ENCODE measurements around the gene ST8SIA4.
"Not testable (repeated sequence)": the region's sequence is repeated elsewhere in the genome, so short reads cannot be mapped to it uniquely, and the experiment has no call there.

The ST8SIA4 gene

DNA sequence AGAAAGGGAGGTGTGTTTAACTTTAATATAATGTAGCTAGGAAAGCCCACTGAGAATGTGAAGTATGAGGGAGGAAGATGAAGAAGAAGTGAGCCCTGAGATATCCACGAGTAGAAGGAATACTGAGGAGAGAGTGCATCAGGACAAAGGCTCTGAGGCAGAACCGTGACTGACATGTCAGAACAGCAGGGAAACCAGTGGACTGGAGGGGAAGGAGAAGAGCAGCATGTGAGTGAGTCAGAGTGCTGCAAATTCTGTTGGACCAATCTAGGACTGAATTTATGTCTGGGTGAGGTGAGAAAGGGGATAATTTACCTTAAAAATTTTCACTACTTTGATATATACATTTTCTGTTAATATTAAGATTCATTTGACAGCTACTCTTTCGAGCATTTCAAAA lies 110.3 kb downstream of the ST8SIA4 start:
- Histone ChIP-seq H3K27ac (no peak overlapping the region), H3K4me3 (no peak overlapping the region)

DNA sequence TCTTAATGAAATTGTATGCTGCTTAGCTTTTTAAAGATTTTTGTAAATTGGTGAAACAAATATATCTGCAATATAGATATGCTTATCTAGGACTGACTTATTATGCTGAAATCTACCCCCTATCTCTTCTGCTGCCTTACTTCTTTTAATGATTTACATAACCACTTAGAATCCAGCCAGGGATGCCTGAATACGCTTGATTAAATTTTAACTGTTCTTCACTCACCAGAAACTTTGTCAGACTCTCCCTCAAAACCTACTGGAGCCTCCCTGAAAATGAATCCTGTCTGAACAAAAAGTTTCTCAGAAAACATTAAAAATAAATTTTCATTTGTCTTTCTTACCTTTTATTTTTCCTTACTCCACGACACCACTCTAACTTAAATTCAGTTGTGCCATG lies 111.7 kb downstream of the ST8SIA4 start:
- H3K27ac ChIP-seq = no peak overlapping the region
- H3K4me3 ChIP-seq = no peak overlapping the region

DNA sequence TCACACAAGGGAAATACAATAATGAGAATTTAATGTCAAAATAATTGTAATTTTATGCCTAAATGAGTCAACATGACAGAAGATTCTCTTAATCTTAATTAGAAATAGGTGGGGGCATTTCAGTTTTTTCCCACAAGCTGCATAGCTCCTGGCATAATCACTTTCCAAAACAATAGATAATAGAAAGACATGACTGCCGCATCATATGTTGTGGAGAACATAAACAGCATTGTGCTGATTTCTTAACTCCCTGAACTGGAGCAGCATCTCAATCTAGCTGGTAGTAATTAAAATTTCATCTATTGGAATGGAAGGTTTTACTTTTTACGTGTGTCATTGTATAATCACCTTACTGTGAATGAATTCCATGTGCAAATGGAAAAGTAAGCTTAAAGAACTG lies 112.1 kb downstream of the ST8SIA4 start:
- no peak overlapping the region for H3K4me3 ChIP-seq
- no peak overlapping the region for H3K27ac ChIP-seq

DNA sequence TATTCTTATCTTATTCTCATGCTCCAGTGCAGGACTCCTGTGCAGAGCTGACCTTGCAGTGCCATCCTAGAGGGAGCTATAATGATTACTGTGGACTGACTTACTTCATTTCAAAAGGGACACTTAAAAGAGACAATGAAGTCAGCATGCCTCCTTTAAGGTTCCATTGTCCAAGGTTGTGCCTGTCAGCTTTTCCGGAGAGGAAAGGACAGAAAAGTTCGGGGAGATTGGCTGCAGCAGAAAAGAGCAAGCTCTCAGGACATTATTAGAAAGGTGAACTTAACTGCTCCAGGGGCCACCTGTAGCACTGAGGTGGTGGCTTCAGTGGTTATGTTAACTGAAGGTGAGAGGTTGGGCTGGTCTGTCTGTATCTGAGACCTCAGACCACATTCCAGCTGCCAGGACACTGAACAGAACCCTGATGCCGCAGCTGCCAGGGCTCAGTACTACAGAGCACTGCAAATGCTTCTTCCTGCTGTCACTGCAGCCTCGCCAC lies 112.9 kb downstream of the ST8SIA4 start:
- no peak overlapping the region for H3K27ac ChIP-seq
- H3K4me3 ChIP-seq = no peak overlapping the region

DNA sequence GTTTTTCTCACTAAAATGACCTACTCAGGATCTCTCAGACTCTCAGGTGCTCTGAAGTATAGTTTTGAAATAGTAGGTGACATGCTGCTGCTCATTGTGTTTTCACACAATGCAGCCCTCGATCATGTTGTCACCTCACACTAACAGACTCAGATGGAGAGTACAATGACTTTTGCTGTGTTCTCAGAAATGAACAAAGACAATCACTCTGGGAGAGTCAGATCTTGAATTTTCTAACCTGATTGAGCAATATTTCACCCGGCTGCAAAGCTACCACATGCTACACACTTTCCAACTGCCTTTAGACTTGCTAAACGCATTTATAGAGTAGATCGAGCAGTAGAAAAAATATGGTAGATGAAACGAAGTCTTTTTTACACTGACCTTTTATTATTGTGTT lies 113.4 kb downstream of the ST8SIA4 start:
- Histone ChIP-seq H3K4me3 (no peak overlapping the region), H3K27ac (no peak overlapping the region)

DNA sequence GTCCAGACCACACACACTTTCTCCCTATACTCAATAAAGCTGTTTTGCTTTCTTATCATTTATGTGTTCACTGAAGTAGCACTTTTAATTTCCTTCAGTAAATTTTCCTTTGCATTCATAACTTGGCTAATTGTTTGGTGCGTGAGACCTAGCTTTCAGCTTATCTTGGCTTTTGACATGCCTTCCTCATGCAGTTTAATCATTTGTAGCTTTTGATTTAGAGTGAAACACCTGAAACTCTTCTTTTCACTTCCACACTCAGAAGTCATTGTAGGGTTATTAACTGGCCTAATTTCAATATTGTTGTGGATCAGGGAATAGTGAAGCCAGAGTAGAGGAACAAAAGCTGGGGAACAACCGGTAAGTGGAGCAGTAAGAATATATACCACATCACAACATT lies 114.7 kb downstream of the ST8SIA4 start:
- no peak overlapping the region for H3K4me3 ChIP-seq
- H3K27ac ChIP-seq = no peak overlapping the region

DNA sequence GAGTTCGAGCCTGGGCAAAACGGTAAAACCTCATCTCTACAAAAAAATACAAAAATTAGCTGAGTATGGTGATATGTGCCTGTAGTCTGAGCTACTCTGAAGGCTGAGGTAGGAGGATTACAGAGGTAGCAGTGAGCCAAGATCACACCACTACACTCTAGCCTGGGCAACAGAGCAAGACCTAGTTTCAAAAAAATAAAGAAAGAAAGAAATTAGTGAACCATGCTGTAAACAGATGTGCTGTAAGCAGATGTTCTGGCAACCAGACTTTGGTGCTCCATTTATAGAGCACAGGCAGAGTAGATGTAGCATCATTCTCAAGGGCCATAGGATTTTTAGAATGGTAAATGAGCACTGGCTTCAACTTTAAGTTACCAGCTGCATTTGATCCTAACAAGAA lies 115.4 kb downstream of the ST8SIA4 start:
- no peak overlapping the region for H3K4me3 ChIP-seq
- H3K27ac ChIP-seq = no peak overlapping the region

DNA sequence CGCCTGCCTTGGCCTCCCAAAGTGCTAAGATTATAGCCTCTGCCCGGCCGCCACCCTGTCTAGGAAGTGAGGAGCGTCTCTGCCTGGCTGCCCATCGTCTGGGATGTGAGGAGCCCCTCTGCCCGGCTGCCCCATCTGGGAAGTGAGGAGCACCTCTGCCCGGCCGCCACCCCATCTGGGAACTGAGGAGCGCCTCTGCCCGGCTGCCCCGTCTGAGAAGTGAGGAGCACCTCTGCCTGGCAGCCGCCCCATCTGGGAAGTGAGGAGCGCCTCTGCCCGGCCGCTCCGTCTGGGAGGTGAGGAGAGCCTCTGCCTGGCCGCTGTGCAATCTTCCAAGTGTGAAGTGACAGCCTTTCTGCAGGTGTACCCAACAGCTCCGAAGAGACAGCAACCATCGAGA lies 117.5 kb downstream of the ST8SIA4 start:
- not testable (repeated sequence) for H3K4me3 ChIP-seq

DNA sequence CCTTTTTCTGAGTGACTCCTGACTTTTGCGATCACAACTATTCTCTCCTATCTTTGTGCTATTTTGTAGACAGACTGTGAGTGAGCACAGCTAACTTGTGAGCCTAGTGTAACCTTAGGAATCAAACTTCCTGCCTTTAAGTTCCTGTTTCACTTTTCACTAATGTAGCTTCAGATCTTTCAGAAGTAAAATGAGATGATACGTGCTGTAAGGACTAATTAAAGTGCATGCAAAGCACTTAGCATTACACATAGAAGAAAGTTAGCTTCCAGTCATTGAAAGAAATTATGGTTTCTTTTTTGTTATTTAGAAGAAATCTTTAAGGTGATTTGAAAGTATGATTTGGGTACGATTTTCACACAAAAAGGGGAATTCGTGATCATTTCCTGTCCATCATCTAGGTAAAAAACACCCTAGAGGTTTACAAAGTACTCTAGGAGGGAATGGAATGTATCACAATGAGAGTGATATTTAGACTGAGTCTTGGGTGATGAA lies 122.7 kb downstream of the ST8SIA4 start:
- Histone ChIP-seq H3K27ac (peak overlapping the region in 13 of 21 experiments; percentile 7 to 72 (median 56)), H3K4me3 (peak overlapping the region in 2 of 7 experiments; percentile 3 to 5)

More for the DNA sequence above, 117.5 kb downstream of the ST8SIA4 start:
- H3K27ac ChIP-seq = not testable (repeated sequence)

DNA sequence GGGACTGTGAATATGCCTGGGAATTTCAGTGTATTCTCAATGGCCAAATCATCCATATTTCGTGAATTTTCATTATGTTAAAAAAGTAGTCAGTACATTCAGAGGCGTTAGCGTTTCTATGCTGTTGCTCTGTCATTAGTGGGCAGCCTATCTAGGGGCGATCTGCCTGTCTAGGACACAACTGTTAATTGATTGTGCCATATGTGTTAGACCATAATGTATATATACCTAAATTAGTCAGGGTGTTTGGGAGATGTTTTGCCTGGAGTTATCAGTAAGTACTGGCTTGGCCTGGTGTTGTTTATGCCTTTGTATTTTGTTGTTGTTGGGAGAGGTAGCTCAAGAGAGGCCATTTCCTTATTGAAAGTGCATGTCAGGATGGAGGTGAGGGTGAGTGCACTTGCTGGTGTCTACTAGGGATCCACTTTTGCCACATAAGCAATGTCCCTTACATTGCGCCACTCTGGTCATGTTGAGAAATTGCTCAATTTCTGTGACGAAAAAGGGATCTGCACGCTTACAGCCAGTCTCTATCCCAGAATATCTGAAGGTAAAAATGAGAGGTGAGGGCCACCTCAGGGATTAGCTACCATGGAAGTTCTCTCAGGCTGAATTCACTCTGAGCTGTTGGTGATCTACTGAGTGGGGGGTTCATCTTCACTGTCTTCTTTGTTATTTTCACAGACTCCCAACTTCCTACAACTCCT lies 123.3 kb downstream of the ST8SIA4 start:
- H3K4me3 ChIP-seq = peak overlapping the region in 1 of 7 experiments; percentile 5
- peak overlapping the region in 13 of 21 experiments; percentile 23 to 72 (median 56) for H3K27ac ChIP-seq

DNA sequence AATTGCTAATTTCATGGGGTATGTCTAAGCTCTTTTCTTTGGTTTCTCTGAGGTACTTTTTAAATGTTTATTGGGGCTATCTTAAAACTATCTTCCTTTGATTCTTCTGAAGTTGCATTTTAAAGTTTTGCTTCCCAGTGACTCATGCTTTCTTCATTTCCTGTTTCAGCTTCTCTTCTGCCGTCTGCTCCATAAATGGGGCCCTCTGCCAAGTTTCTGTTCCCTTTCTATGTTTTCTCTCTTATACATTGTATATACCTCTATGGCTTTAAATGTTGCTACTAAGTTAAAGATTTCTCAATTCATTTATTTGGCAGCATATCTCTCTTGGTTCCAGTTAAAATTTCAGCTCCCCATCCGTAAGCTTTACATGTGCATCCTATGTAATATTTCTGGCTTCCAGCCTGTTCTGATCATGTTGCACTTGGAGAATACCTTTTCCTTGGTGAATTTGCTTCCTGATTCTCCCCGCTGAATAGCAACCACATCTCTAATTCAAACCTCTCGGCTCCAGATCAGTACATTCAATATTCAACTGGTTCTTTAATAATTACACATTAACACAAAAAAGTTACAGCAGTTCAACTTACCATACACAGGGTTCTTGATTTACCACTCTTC lies 125.3 kb downstream of the ST8SIA4 start:
- Histone ChIP-seq H3K4me3 (no peak overlapping the region), H3K27ac (peak overlapping the region in 10 of 21 experiments; percentile 0 to 75 (median 48))

DNA sequence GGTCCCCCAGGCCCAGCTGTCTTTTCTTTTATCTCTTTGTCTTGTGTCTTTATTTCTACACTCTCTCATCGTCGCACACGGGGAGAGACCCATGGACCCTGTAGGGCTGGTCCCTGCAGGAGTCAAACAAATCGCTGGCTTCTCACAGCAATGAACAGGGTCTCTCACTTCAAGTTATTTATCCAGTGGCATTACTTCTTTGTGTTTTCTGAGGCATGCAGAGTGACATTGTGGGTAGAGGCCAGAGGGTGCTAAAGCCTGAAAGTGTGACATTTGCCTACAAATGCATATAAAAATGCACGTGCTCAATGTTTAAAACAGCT lies 127.6 kb downstream of the ST8SIA4 start:
- no peak overlapping the region for H3K27ac ChIP-seq
- no peak overlapping the region for H3K4me3 ChIP-seq

DNA sequence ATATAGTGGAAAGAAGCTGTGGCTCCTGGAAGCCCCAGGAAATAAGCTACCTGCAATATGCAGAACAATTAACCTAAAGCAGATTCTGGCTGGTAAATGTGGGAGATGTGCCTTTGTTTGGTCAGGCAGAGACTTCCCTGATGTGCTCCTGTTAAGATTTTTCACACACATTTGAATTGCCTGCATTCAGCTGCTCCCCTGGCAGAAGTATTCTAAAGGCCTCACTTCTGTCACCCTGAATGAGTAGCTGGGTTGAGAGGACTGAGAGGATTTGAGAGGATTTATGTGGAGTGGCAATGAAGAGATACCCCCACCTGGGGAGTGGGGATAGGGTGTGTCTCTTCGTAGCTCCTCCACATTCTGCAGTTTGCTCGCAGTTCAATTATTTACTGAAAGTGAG lies 130.5 kb downstream of the ST8SIA4 start:
- no peak overlapping the region for H3K4me3 ChIP-seq

DNA sequence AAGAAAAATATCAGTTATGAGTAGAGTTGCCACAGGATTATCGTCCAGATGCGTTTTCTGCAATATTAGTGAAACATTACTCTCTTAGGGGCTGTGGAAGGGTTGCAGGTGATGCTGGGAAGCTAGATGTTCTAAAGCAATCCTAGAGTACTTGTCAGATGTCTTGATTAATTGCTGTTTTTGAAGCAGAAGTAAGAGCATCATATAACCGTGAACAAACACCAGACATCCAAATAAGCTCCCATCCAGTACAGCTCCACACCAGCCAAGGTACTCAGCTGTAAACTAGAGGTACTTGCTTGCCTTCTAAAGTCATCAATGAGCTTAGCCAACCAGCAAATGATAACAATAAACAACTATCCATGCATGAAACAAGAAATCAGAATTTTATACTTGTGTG lies 131.1 kb downstream of the ST8SIA4 start:
- no peak overlapping the region for H3K27ac ChIP-seq
- no peak overlapping the region for H3K4me3 ChIP-seq

More for the DNA sequence above, 130.5 kb downstream of the ST8SIA4 start:
- H3K27ac ChIP-seq = no peak overlapping the region

DNA sequence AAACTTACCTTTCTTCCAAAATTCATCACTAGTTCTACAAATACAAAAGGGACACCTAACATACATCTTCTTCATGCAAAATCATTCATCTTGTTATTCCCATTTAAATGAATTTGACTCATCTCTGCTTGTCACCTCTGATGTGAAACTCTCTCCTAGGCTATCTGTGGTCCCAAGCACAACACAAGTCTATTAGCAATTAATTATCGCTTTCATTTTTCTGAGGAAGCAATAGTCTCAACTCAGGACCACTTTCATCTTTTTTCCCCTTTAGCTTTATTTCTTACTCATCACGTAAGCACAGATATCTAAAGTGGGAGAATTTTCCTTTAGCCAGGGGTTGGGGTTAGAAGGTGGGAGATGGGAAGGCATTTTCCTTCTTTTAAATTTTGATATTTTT lies 131.9 kb downstream of the ST8SIA4 start:
- Histone ChIP-seq H3K4me3 (no peak overlapping the region), H3K27ac (no peak overlapping the region)

DNA sequence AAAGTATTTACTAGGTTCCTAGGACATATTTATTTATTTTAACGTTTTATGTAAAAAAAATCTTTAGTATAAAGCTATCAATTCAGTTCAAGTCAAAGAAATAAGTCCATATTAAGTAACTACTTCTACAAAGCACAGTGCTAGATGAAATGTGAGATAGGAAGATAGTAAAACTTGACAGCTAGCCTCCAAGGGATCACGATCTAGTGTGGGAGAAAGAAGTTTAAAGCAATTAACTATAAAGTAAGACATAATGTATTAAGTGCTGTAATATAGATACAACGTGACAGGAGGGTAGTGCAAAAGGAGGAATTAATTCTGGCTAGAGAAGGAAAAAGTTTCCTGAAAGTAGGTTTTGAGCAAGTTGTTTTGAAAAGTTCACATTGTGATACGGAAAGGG lies 134.9 kb downstream of the ST8SIA4 start:
- Histone ChIP-seq H3K4me3 (no peak overlapping the region), H3K27ac (no peak overlapping the region)

DNA sequence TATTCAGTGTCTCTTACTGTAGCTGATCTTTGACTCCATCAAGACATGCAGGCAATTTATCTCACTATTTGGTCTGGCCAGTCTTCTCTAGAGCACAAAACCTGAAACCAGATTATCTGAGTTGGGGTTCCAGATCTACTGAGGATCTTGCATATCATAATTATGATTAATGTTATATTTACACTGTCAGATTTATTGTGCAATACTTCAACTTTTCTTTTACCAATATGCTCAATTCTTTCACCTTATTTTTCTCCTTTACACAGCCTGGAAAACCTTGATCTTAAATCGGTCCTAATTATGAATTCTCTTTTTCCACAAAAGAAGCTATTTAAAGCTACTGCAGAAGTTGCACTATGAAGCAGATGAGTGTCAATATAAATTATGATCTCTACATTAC lies 140.1 kb downstream of the ST8SIA4 start:
- no peak overlapping the region for H3K4me3 ChIP-seq
- no peak overlapping the region for H3K27ac ChIP-seq

DNA sequence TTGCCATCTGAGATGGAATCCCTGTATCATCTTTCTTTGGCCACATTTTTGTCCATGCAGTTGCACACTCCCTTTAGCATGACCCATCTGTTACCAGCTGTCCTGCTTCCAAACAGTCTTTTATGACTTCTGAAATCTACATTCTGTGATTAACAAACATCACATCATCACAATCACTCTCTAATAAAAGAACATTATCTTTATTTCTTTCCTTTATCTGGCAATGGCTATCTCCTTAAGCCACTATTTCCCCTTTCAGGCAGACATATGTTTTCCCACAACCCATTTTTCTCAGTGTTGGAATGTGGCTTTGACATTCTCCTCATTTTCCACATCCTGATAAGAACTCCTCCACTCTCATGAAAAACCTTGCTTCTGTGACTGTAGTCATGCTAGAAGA lies 141.0 kb downstream of the ST8SIA4 start:
- H3K4me3 ChIP-seq = no peak overlapping the region
- no peak overlapping the region for H3K27ac ChIP-seq

DNA sequence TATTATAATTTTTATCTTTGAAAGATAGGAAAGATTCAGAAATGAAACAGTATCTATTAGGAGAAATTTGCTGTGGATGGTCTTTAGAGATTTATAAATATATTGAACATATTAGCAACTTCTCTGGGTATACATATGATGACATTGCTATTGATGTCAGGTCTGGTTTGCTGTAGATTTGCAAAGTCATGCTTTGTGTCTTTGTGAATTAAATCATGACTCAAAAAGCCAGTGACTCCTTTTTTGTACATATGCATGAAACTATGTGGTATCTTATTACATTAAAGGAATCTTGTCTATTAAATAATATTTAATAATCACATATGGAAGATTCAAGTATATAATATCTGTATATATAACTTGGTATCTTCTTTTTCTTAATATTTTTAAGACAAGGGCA lies 141.9 kb downstream of the ST8SIA4 start:
- H3K27ac ChIP-seq = no peak overlapping the region
- no peak overlapping the region for H3K4me3 ChIP-seq

DNA sequence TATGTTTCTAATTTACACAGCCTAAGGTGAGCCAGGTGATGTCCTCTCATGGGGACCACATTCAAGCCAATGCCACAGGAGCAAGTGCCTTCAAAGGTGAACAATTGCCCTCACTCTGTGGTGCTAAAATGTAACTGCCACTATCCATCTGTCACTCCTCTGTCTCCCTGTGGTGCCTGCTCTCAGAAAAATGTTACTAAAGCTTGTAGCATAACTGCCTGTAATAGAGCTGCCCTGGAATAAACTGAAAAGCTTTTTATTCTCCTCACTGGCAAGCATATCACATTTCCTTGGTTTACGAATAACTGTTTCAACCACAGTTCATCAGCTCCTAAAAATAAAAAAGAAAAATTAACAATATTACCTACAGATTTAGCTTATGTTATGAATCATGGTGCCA lies 142.4 kb downstream of the ST8SIA4 start:
- no peak overlapping the region for H3K27ac ChIP-seq
- H3K4me3 ChIP-seq = no peak overlapping the region

DNA sequence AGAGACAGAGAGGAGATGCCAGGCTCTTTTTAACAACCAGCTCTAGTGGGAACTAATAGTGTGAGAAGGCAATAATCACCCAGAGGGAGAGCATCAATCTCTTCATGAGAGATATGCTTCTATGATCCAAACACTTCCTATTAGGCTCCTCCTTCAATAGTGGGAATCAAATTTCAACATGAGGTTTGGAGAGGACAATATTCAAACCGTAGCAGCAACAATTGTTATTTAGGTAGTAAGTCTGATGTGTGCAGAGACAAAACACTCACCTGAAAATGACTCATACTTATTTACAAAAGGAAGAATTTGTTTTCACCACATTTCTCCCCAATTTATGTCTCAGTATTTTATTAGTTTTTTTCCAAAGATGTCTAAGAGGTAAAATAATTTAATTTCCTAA lies 144.3 kb downstream of the ST8SIA4 start:
- Histone ChIP-seq H3K27ac (no peak overlapping the region), H3K4me3 (no peak overlapping the region)

Data from skin epidermis (tissue), 12 donors.